IMR-90 (cell line): ENCODE data around the gene ACTR5.
"Not testable (repeated sequence)": the region's sequence is repeated elsewhere in the genome, so short reads cannot be mapped to it uniquely, and the experiment has no call there.

Source experiments
- BHLHE40 ChIP-seq: fragments of 150-350 bp; IDR thresholded peaks from 2 replicates; pipeline ENCODE4 v1.6.1; 2016; ENCODE audit warnings: mild to moderate bottlenecking, low read depth, low read length
- TF ChIP-seq, protein P1 (sequence below): conservative IDR thresholded peaks from 2 replicates; pipeline ENCODE4 v1.5.1; 2012; ENCODE audit warnings: mild to moderate bottlenecking, low read depth, low read length, improper control_type of control experiment

GRCh38 chr20:38813574-38813962 lies 65.3 kb downstream of the ACTR5 start:
- TF ChIP-seq BHLHE40: not testable (repeated sequence)
- TF ChIP-seq, protein P1, sequence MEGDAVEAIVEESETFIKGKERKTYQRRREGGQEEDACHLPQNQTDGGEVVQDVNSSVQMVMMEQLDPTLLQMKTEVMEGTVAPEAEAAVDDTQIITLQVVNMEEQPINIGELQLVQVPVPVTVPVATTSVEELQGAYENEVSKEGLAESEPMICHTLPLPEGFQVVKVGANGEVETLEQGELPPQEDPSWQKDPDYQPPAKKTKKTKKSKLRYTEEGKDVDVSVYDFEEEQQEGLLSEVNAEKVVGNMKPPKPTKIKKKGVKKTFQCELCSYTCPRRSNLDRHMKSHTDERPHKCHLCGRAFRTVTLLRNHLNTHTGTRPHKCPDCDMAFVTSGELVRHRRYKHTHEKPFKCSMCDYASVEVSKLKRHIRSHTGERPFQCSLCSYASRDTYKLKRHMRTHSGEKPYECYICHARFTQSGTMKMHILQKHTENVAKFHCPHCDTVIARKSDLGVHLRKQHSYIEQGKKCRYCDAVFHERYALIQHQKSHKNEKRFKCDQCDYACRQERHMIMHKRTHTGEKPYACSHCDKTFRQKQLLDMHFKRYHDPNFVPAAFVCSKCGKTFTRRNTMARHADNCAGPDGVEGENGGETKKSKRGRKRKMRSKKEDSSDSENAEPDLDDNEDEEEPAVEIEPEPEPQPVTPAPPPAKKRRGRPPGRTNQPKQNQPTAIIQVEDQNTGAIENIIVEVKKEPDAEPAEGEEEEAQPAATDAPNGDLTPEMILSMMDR: not testable (repeated sequence)
